H9 (cell line): Measurements from ENCODE around the gene ZSWIM6. TPM values are rescaled to one million over a fixed set of nuclear protein-coding genes. Genes with fewer than 3 reads are reported as not detected.

ENCODE experiments used
- DNase-seq: peaks from one replicate; pipeline ENCODE4 v3.0.0-alpha.2; 2017
- H2AFZ ChIP-seq: one replicate; pipeline ENCODE4 v1.6.1; 2013; ENCODE audit warnings: mild to moderate bottlenecking, low read length, control low read depth, moderate library complexity
- H2AK5ac ChIP-seq: 2 replicates; pipeline ENCODE4 v1.6.1; 2013; ENCODE audit warnings: low read length, control low read depth, mixed read lengths; ENCODE audit not compliant: insufficient read length
- H2BK120ac ChIP-seq: one replicate; pipeline ENCODE4 v1.6.1; 2013; ENCODE audit warnings: low read depth, mild to moderate bottlenecking, low read length, control low read depth, inconsistent platforms; ENCODE audit not compliant: poor library complexity, severe bottlenecking
- H2BK12ac ChIP-seq: 2 replicates; pipeline ENCODE4 v1.6.1; 2013; ENCODE audit warnings: low read length, control low read depth, mixed read lengths, low read depth; ENCODE audit not compliant: insufficient read length
- H2BK15ac ChIP-seq: 2 replicates; pipeline ENCODE4 v1.6.1; 2013; ENCODE audit warnings: low read depth, low read length, control low read depth
- H2BK20ac ChIP-seq: one replicate; pipeline ENCODE4 v1.6.1; 2013; ENCODE audit warnings: low read depth, mild to moderate bottlenecking, low read length, control low read depth, inconsistent platforms; ENCODE audit not compliant: poor library complexity, severe bottlenecking
- H2BK5ac ChIP-seq: 2 replicates; pipeline ENCODE4 v1.6.1; 2013; ENCODE audit warnings: low read length, control low read depth, mixed read lengths; ENCODE audit not compliant: insufficient read length
- H3K14ac ChIP-seq: 2 replicates; pipeline ENCODE4 v1.6.1; 2013; ENCODE audit warnings: low read length, control low read depth; ENCODE audit not compliant: insufficient read depth
- H3K18ac ChIP-seq: 2 replicates; pipeline ENCODE4 v1.6.1; 2013; ENCODE audit warnings: low read depth, mild to moderate bottlenecking, mixed read lengths, low read length, control low read depth; ENCODE audit not compliant: insufficient read length
- H3K23ac ChIP-seq: 2 replicates; pipeline ENCODE4 v1.6.1; 2013; ENCODE audit warnings: low read length, control low read depth, mixed read lengths, low read depth; ENCODE audit not compliant: insufficient read length
- H3K23me2 ChIP-seq: 2 replicates; pipeline ENCODE4 v1.6.1; 2013; ENCODE audit warnings: low read depth, mild to moderate bottlenecking, mixed read lengths, low read length, control low read depth; ENCODE audit not compliant: insufficient read length, poor library complexity, severe bottlenecking
- H3K27ac ChIP-seq: 2 replicates; pipeline ENCODE4 v1.5.1; 2013; ENCODE audit warnings: low read length, control low read depth, mixed read lengths, low read depth; ENCODE audit not compliant: insufficient read length
- H3K27me3 ChIP-seq: 2 replicates; pipeline ENCODE4 v1.6.1; 2013; ENCODE audit warnings: low read length, control low read depth, inconsistent platforms; ENCODE audit not compliant: insufficient read depth
- H3K4ac ChIP-seq: 2 replicates; pipeline ENCODE4 v1.6.1; 2013; ENCODE audit warnings: low read depth, mild to moderate bottlenecking, control low read depth, inconsistent platforms, low read length, moderate library complexity
- H3K4me1 ChIP-seq: 2 replicates; pipeline ENCODE4 v1.6.1; 2013; ENCODE audit warnings: low read length, control low read depth, inconsistent platforms; ENCODE audit not compliant: insufficient read depth
- H3K4me2 ChIP-seq: 2 replicates; pipeline ENCODE4 v1.6.1; 2013; ENCODE audit warnings: low read length, control low read depth, mixed read lengths; ENCODE audit not compliant: insufficient read length, insufficient read depth
- H3K56ac ChIP-seq: 2 replicates; pipeline ENCODE4 v1.6.1; 2013; ENCODE audit warnings: low read depth, mild to moderate bottlenecking, mixed read lengths, low read length, control low read depth; ENCODE audit not compliant: insufficient read length
- H3K79me1 ChIP-seq: 2 replicates; pipeline ENCODE4 v1.6.1; 2013; ENCODE audit warnings: low read depth, mild to moderate bottlenecking, moderate library complexity, low read length, control low read depth, inconsistent platforms; ENCODE audit not compliant: insufficient read depth, poor library complexity, severe bottlenecking
- H3K79me2 ChIP-seq: 2 replicates; pipeline ENCODE4 v1.6.1; 2013; ENCODE audit warnings: low read length, control low read depth, inconsistent platforms; ENCODE audit not compliant: insufficient read depth
- H3K9ac ChIP-seq: 2 replicates; pipeline ENCODE4 v1.6.1; 2013; ENCODE audit warnings: low read length, control low read depth, mixed read lengths; ENCODE audit not compliant: insufficient read length; ENCODE audit errors: extremely low read depth
- H3K9me3 ChIP-seq: one replicate; pipeline ENCODE4 v1.6.1; 2013; ENCODE audit warnings: low read depth, low read length, inconsistent platforms; ENCODE audit not compliant: control insufficient read depth
- H3T11ph ChIP-seq: one replicate; pipeline ENCODE4 v1.6.1; 2013; ENCODE audit warnings: mild to moderate bottlenecking, low read length, control low read depth, inconsistent platforms
- H4K20me1 ChIP-seq: one replicate; pipeline ENCODE4 v1.6.1; 2013; ENCODE audit not compliant: control insufficient read depth, insufficient read length, insufficient read depth
- H4K5ac ChIP-seq: 2 replicates; pipeline ENCODE4 v1.6.1; 2013; ENCODE audit warnings: low read depth, mild to moderate bottlenecking, mixed read lengths, low read length, control low read depth; ENCODE audit not compliant: insufficient read length
- H4K8ac ChIP-seq: replicated peaks from 2 replicates; pipeline ENCODE4 v1.6.1; 2013; ENCODE audit warnings: low read length, control low read depth, mixed read lengths, low read depth; ENCODE audit not compliant: insufficient read length
- H4K91ac ChIP-seq: 2 replicates; pipeline ENCODE4 v1.6.1; 2013; ENCODE audit warnings: low read depth, mild to moderate bottlenecking, moderate library complexity, mixed read lengths, low read length, control low read depth; ENCODE audit not compliant: insufficient read length
- H3K27ac Mint-ChIP-seq, 3 experiments: 2 replicates in 2 of 3; 3 replicates in 1 of 3; pipeline ENCODE4 v1.8.0; 2020 to 2021; ENCODE audit warnings: mixed read lengths in 3 of 3, mild to moderate bottlenecking in 1 of 3, moderate library complexity in 1 of 3
- H3K27me3 Mint-ChIP-seq: 2 replicates; pipeline ENCODE4 v1.8.0; 2021; ENCODE audit warnings: low read depth, mild to moderate bottlenecking, moderate library complexity, mixed read lengths
- H3K36me3 Mint-ChIP-seq, 3 experiments: 2 replicates in 2 of 3; 3 replicates in 1 of 3; pipeline ENCODE4 v1.8.0; 2020 to 2021; ENCODE audit warnings: low read depth in 3 of 3, mixed read lengths in 3 of 3; ENCODE audit not compliant: insufficient read depth in 1 of 3
- H3K4me1 Mint-ChIP-seq, 2 experiments: 2 replicates each; pipeline ENCODE4 v1.8.0; 2020; ENCODE audit warnings: mixed read lengths in 2 of 2
- H3K4me3 Mint-ChIP-seq, 2 experiments: 2 replicates in 1 of 2; 3 replicates in 1 of 2; pipeline ENCODE4 v1.8.0; 2020 to 2021; ENCODE audit warnings: mild to moderate bottlenecking in 2 of 2, mixed read lengths in 2 of 2, moderate library complexity in 1 of 2
- H3K9me3 Mint-ChIP-seq, 2 experiments: 2 replicates in 1 of 2; 3 replicates in 1 of 2; pipeline ENCODE4 v1.8.0; 2020; ENCODE audit warnings: mild to moderate bottlenecking in 2 of 2, mixed read lengths in 2 of 2, moderate library complexity in 1 of 2
- CTCF ChIP-seq: fragments of 200-600 bp; sonication (generic); conservative IDR thresholded peaks from 3 replicates; pipeline ENCODE4 v1.8.0; 2021; ENCODE audit warnings: antibody characterized with exemption, mild to moderate bottlenecking
- total RNA-seq: library from RNA; stranded (reverse); gene quantifications from 2 replicates; pipeline ENCODE4 v1.2.1, GENCODE V29; 2021

The ZSWIM6 gene
- total RNA-seq, 1 experiment from 2014 or later, result 11.5 TPM

DNA sequence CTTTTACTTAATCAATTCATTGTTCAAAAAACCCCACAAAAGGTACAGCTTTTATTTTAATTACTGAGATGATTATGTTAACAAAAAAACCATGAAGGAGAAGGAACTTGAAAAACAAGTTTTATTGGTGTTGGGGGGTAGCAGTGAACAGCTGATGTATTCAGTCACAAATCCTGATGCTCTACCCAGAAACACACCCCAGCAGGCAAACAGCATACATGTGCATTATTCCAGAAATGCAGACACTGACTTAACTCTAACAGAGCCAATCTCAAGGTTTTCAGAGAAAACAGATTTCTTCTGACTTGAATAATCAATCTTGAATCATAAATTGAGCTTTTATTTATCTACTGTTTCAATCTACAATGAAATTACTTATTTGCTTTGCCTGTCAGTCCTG, 175.2 kb downstream of the ZSWIM6 start:
- H4K5ac ChIP-seq, result no peak overlapping the region
- H3K9me3 ChIP-seq, result no peaks in the 10 kb centered on the region
- no peak for DNase-seq
- H3K9ac ChIP-seq, result no peak overlapping the region
- no peak overlapping the region for H2BK15ac ChIP-seq
- TF ChIP-seq CTCF, result no peak
- no peak overlapping the region for H2BK20ac ChIP-seq
- no peak overlapping the region for H3K23ac ChIP-seq
- no peak overlapping the region for H3T11ph ChIP-seq
- H4K8ac ChIP-seq, result no peak overlapping the region
- H3K9me3 Mint-ChIP-seq, result no peaks in the 10 kb centered on the region
- H3K4me1 Mint-ChIP-seq, result peaks cover 0 to 3% of the 10 kb centered on the region in 2 experiments; a peak in 1 of 4 replicates
- H3K27ac Mint-ChIP-seq, result no peak overlapping the region
- no peaks in the 10 kb centered on the region for H3K27me3 ChIP-seq
- no peak overlapping the region for H3K4me3 Mint-ChIP-seq
- no peak overlapping the region for H2AK5ac ChIP-seq
- no peak overlapping the region for H2BK12ac ChIP-seq
- no peak overlapping the region for H2AFZ ChIP-seq
- H3K4ac ChIP-seq, result no peak overlapping the region
- H3K14ac ChIP-seq, result no peak overlapping the region
- no peaks in the 10 kb centered on the region for H3K79me1 ChIP-seq
- H3K4me1 ChIP-seq, result no peaks in the 10 kb centered on the region
- H2BK120ac ChIP-seq, result no peak overlapping the region
- no peak overlapping the region for H3K18ac ChIP-seq
- no peak overlapping the region for H3K56ac ChIP-seq
- H3K23me2 ChIP-seq, result no peaks in the 10 kb centered on the region
- H4K20me1 ChIP-seq, result no peaks in the 10 kb centered on the region
- peaks cover under 1 to 4% (median 4%) of the 10 kb centered on the region in 3 experiments; a peak in 4 of 7 replicates for H3K36me3 Mint-ChIP-seq
- H3K27me3 Mint-ChIP-seq, result no peaks in the 10 kb centered on the region
- no peak overlapping the region for H2BK5ac ChIP-seq
- no peak overlapping the region for H3K27ac ChIP-seq
- H4K91ac ChIP-seq, result no peak overlapping the region
- H3K4me2 ChIP-seq, result no peak overlapping the region
- no peaks in the 10 kb centered on the region; the same call in 1 of the 2 replicates for H3K79me2 ChIP-seq
